CD14-positive monocyte (primary cell): ENCODE data around the gene BMPR1B. TPM values are rescaled to one million over a fixed set of nuclear protein-coding genes. Genes with fewer than 3 reads are reported as not detected.

Experiments used
- DNase-seq, 3 donors: peaks; one replicate each; pipeline ENCODE4 v3.0.0-alpha.2; 2011 to 2022
- H2AFZ ChIP-seq: 2 replicates; pipeline ENCODE4 v1.6.0; 2012; ENCODE audit warnings: mild to moderate bottlenecking, low read depth, low read length, inconsistent platforms; ENCODE audit not compliant: insufficient read depth, poor library complexity, severe bottlenecking
- H3K27ac ChIP-seq, 2 donors: 1 replicate in 1 of 2; 2 replicates in 1 of 2; pipeline ENCODE4 v1.5.1; 2012 to 2013; ENCODE audit warnings: low read length in 2 of 2, control low read depth in 1 of 2, inconsistent platforms in 1 of 2, low read depth in 1 of 2, mild to moderate bottlenecking in 1 of 2
- H3K27me3 ChIP-seq, 2 donors: one replicate each; pipeline versions ENCODE4 v1.6.0 to v1.6.1; 2011 to 2013; ENCODE audit warnings: low read length in 2 of 2; ENCODE audit not compliant: control insufficient read depth in 2 of 2, insufficient read depth in 2 of 2
- H3K36me3 ChIP-seq, 2 donors: replicated peaks in 1 of 2; 1 replicate in 1 of 2; 2 replicates in 1 of 2; pipeline versions ENCODE4 v1.5.1 to v1.6.1; 2012 to 2013; ENCODE audit warnings: low read length in 2 of 2, control low read depth in 1 of 2, inconsistent platforms in 1 of 2, mild to moderate bottlenecking in 1 of 2; ENCODE audit not compliant: insufficient read depth in 2 of 2, control insufficient read depth in 1 of 2
- H3K4me1 ChIP-seq, 2 donors: 1 replicate in 1 of 2; 2 replicates in 1 of 2; pipeline versions ENCODE4 v1.5.1 to v1.6.1; 2012 to 2013; ENCODE audit warnings: low read length in 2 of 2, control low read depth in 1 of 2, inconsistent platforms in 1 of 2, mild to moderate bottlenecking in 1 of 2, moderate library complexity in 1 of 2; ENCODE audit not compliant: insufficient read depth in 2 of 2, control insufficient read depth in 1 of 2
- H3K4me2 ChIP-seq: replicated peaks from 2 replicates; pipeline ENCODE3; 2012; ENCODE audit warnings: low read length, moderate library complexity, mild to moderate bottlenecking; ENCODE audit not compliant: poor library complexity, severe bottlenecking; ENCODE audit errors: extremely low read depth
- H3K4me3 ChIP-seq, 3 experiments: fragments of 200-600 bp in 1 of 3; sonication (generic) in 1 of 3; replicated peaks in 1 of 3; 1 replicate in 2 of 3; 2 replicates in 1 of 3; pipeline ENCODE4 v1.5.1; 2011 to 2013; ENCODE audit warnings: low read length in 3 of 3, mild to moderate bottlenecking in 3 of 3, control low read depth in 2 of 3, low read depth in 2 of 3, inconsistent platforms in 1 of 3, moderate library complexity in 1 of 3
- H3K79me2 ChIP-seq: 2 replicates; pipeline ENCODE4 v1.6.0; 2012; ENCODE audit warnings: mild to moderate bottlenecking, control low read depth, inconsistent platforms, low read length, moderate library complexity; ENCODE audit not compliant: insufficient read depth
- H3K9ac ChIP-seq: 2 replicates; pipeline ENCODE4 v1.6.0; 2017; ENCODE audit warnings: low read length, mild to moderate bottlenecking; ENCODE audit not compliant: insufficient read depth, poor library complexity, severe bottlenecking
- H3K9me3 ChIP-seq, 2 donors: replicated peaks in 1 of 2; 1 replicate in 1 of 2; 2 replicates in 1 of 2; pipeline versions ENCODE4 v1.5.1 to v1.6.1; 2012 to 2013; ENCODE audit warnings: low read length in 2 of 2, control low read depth in 1 of 2; ENCODE audit not compliant: control insufficient read depth in 1 of 2, insufficient read depth in 1 of 2
- H4K20me1 ChIP-seq: 2 replicates; pipeline ENCODE4 v1.6.0; 2012; ENCODE audit warnings: mild to moderate bottlenecking, low read length, control low read depth, moderate library complexity; ENCODE audit not compliant: insufficient read depth
- H3K27ac Mint-ChIP-seq, 7 donors: one replicate each; pipeline ENCODE4 v1.8.0; 2020; ENCODE audit warnings: mild to moderate bottlenecking in 7 of 7, mixed read lengths in 7 of 7, moderate library complexity in 6 of 7, inconsistent platforms in 2 of 7
- H3K27me3 Mint-ChIP-seq, 3 donors: one replicate each; pipeline ENCODE4 v1.8.0; 2021 to 2022; ENCODE audit warnings: low read depth in 3 of 3, mild to moderate bottlenecking in 3 of 3, mixed read lengths in 3 of 3, moderate library complexity in 3 of 3, inconsistent platforms in 1 of 3
- H3K36me3 Mint-ChIP-seq, 2 donors: one replicate each; pipeline ENCODE4 v1.8.0; 2020; ENCODE audit warnings: mixed read lengths in 2 of 2, inconsistent platforms in 1 of 2, mild to moderate bottlenecking in 1 of 2
- H3K4me1 Mint-ChIP-seq: one replicate; pipeline ENCODE4 v1.8.0; 2020; ENCODE audit warnings: mild to moderate bottlenecking, mixed read lengths
- H3K4me3 Mint-ChIP-seq, 2 donors: one replicate each; pipeline ENCODE4 v1.8.0; 2020; ENCODE audit warnings: mild to moderate bottlenecking in 2 of 2, mixed read lengths in 2 of 2, moderate library complexity in 1 of 2
- H3K9me3 Mint-ChIP-seq, 7 donors: one replicate each; pipeline ENCODE4 v1.8.0; 2020 to 2022; ENCODE audit warnings: mixed read lengths in 7 of 7, mild to moderate bottlenecking in 6 of 7, moderate library complexity in 6 of 7, inconsistent platforms in 2 of 7
- WGBS: methylation state at CpG from one replicate; pipeline ENCODE4 v1.1.5; 2013; ENCODE audit warnings: missing lambda C conversion rate; ENCODE audit not compliant: insufficient coverage; 5-methylcytosine and 5-hydroxymethylcytosine counted together
- intact Hi-C, 2 donors: fragments of 100-400 bp; cut with micrococcal nuclease; formaldehyde crosslinking; loops; one replicate each; pipeline versions ENCODE4 v1.15.0 to v1.15.1; 2023
- polyA plus RNA-seq, 3 donors: library from polyadenylated mRNA; depleted of rRNA in 1 of 3; unstranded in 2 of 3; stranded (reverse) in 1 of 3; fragments of 300-500 nt in 2 of 3; fragments of >200 nt in 1 of 3; fragmentation: Illumina TruSeq in 2 of 3; gene quantifications; 1 replicate in 2 of 3; 2 replicates in 1 of 3; pipeline ENCODE4 v1.2.3, GENCODE V29; 2012 to 2021
- TF ChIP-seq, protein P1 (sequence below): fragments of 200-600 bp; IDR thresholded peaks from one replicate; pipeline ENCODE4 v1.8.0; 2022; ENCODE audit warnings: antibody characterized with exemption, mild to moderate bottlenecking

BMPR1B gene
- polyA plus RNA-seq, 3 donors = not detected

DNA sequence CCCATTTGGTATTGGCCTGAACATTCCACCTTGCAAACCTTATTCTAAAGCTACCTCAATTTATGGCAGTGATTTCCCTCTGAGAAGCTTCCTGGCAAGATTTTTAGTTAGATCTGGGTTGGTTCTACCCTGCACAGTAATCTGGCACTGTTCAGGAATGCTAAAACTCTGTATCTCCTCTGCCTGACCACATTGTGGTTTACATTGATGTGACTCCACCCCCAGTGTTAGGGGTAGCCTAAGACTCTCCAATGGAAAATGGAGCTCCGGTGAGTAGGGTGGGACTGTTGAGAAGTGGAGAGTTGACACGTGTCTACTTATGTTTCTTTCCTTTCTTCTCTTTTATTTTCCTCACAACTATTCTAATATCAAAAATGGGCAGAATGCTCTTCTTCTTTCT, 45.4 kb downstream of the BMPR1B start:
- Histone ChIP-seq H3K36me3 (no peaks in the 10 kb centered on the region), H3K9ac (no peak overlapping the region), H3K27ac (no peak overlapping the region), H3K27me3 (no peaks in the 10 kb centered on the region), H3K4me3 (no peak overlapping the region), H3K9me3 (peaks cover 0 to 3% of the 10 kb centered on the region in 2 donors), H3K79me2 (no peaks in the 10 kb centered on the region), H2AFZ (no peak overlapping the region), H4K20me1 (no peaks in the 10 kb centered on the region), H3K4me1 (no peaks in the 10 kb centered on the region), H3K4me2 (no peak overlapping the region)
- H3K27ac Mint-ChIP-seq = no peak overlapping the region
- WGBS = no CpG with 5 or more reads among the region's 2 CpGs
- peaks cover 0 to 4% (median 0%) of the 10 kb centered on the region in 3 donors for H3K27me3 Mint-ChIP-seq
- DNase-seq = no peak
- H3K9me3 Mint-ChIP-seq = peaks cover 0 to 5% (median 0%) of the 10 kb centered on the region in 7 donors
- H3K4me3 Mint-ChIP-seq = no peak overlapping the region
- no peaks in the 10 kb centered on the region for H3K4me1 Mint-ChIP-seq
- H3K36me3 Mint-ChIP-seq = no peaks in the 10 kb centered on the region
- intact Hi-C loops = no loop called here
- TF ChIP-seq, protein P1, sequence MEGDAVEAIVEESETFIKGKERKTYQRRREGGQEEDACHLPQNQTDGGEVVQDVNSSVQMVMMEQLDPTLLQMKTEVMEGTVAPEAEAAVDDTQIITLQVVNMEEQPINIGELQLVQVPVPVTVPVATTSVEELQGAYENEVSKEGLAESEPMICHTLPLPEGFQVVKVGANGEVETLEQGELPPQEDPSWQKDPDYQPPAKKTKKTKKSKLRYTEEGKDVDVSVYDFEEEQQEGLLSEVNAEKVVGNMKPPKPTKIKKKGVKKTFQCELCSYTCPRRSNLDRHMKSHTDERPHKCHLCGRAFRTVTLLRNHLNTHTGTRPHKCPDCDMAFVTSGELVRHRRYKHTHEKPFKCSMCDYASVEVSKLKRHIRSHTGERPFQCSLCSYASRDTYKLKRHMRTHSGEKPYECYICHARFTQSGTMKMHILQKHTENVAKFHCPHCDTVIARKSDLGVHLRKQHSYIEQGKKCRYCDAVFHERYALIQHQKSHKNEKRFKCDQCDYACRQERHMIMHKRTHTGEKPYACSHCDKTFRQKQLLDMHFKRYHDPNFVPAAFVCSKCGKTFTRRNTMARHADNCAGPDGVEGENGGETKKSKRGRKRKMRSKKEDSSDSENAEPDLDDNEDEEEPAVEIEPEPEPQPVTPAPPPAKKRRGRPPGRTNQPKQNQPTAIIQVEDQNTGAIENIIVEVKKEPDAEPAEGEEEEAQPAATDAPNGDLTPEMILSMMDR = no peak

DNA sequence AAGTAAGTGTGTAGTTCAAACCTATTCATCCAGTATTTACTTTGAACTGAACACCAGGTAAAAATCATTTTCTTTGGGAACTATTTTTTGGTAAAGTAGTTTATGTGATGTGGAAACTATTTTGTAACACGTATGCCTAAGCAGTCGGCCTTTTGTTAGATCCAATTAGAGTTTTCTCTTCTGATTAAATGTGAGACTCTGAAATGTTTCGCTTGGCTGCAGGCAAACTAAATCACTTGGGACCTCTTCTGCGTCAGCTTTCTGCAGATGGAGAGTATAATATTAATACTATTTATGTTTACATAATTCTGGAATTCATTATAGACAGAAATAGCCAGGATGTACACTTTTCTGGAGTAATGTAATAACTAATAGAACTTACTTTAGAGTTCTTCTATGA, 46.9 kb downstream of the BMPR1B start:
- H3K4me3 ChIP-seq = no peak overlapping the region
- H3K4me1 ChIP-seq = no peaks in the 10 kb centered on the region
- Mint-ChIP-seq H3K27me3 (peaks cover 0 to 2% (median 0%) of the 10 kb centered on the region in 3 donors), H3K36me3 (no peaks in the 10 kb centered on the region), H3K27ac (no peak overlapping the region), H3K4me3 (no peak overlapping the region), H3K9me3 (peaks cover 0 to 5% (median 0%) of the 10 kb centered on the region in 7 donors), H3K4me1 (no peaks in the 10 kb centered on the region)
- no peak for DNase-seq
- H3K79me2 ChIP-seq = no peaks in the 10 kb centered on the region
- H3K36me3 ChIP-seq = no peaks in the 10 kb centered on the region
- no peak overlapping the region for H3K9ac ChIP-seq
- TF ChIP-seq, protein P1 = no peak
- WGBS = no CpG with 5 or more reads among the region's 4 CpGs
- no peak overlapping the region for H3K4me2 ChIP-seq
- no peaks in the 10 kb centered on the region for H3K27me3 ChIP-seq
- H3K27ac ChIP-seq = no peak overlapping the region
- no peak overlapping the region for H2AFZ ChIP-seq
- no peaks in the 10 kb centered on the region for H4K20me1 ChIP-seq
- no peaks in the 10 kb centered on the region for H3K9me3 ChIP-seq
- intact Hi-C loops = no loop called here
